GM19452 (cell line): ENCODE data around the gene FLVCR2.

ENCODE experiments used
- ATAC-seq: cut with Tn5 transposase; IDR thresholded peaks from one replicate; pipeline ENCODE4 v1.9.1; 2021; ENCODE audit not compliant: unreplicated experiment

FLVCR2 gene

DNA sequence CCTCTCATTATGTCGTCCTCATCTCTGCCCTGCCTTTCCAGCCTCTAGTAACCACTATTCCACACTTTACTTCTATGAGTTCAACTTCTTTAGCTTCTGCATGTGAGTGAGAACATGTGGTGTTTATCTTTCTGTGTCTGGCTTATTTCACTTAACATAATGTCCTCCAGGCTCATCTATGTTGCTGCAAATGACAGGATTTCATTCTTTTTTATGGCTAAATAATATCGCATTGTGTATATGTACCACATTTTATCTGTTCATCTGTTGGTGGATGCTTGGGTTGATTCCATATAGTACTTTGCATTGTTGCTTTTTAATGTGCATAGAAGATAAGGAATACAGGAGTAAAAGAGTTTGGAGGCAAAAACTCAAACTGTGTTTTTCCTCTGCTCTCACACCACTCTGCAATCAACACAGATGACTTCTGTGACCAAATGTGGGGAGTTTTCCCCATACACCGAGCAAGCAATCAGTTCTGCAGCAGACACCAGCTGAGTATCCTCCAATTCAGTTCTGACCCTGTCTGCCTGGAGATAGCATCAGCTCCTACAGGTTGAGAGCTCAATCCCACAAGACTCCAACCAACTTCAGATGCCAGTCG lies 24.6 kb upstream of the FLVCR2 start:
- no peak for ATAC-seq

DNA sequence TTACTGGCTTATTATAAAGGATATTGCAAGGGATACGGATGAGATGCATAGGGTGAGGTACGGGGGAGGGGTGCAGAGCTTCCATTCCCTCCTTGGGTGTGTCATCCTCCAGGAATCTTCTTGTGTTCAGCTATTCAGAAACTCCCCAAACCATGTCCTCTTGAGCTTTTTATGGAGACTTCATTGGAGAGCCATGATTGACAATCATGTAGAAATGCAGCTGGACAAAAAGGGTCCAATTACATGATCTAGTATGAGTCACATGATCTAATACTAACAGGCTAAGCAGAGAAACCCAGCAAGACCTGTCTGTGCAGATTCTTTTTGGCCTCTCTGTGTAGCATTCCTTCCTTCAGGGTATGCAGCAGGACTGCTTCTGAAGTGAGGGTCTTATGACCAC lies 23.9 kb upstream of the FLVCR2 start:
- no peak for ATAC-seq

DNA sequence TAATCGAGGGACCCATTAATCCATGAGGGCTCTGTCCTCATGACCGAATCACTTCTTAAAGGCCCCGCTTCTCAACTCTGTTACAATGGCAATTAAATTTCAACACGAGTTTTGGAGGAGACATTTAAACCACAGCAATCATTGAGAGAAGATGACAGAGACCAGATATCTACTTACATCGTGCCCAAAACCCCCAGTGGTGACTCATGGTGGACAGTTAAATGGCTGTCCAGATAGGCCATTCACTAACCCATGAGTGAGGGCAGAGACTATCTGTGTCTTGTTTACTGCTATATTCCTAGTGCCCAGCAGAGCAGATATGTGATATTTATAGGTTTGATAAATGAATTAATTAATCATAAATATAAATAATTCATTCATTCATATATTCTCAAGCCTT lies 20.0 kb upstream of the FLVCR2 start:
- no peak for ATAC-seq

DNA sequence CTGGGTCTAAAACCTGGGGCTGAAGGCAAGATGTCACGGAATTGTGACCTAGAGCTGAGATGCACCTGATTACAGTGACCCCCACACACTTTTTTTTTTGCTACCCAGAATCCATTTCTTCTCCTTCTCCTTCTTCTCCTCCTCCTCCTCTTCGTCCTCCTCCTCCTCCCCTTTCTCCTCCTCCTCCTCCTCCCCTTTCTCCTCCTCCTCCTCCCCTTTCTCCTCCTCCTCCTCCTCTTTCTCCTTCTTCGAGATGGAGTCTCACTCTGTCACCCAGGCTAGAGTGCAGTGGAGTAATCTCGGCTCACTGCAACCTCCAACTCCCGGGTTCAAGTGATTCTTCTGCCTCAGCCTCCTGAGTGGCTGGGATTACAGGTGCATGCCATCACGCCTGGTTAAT lies 19.4 kb upstream of the FLVCR2 start:
- no peak for ATAC-seq

DNA sequence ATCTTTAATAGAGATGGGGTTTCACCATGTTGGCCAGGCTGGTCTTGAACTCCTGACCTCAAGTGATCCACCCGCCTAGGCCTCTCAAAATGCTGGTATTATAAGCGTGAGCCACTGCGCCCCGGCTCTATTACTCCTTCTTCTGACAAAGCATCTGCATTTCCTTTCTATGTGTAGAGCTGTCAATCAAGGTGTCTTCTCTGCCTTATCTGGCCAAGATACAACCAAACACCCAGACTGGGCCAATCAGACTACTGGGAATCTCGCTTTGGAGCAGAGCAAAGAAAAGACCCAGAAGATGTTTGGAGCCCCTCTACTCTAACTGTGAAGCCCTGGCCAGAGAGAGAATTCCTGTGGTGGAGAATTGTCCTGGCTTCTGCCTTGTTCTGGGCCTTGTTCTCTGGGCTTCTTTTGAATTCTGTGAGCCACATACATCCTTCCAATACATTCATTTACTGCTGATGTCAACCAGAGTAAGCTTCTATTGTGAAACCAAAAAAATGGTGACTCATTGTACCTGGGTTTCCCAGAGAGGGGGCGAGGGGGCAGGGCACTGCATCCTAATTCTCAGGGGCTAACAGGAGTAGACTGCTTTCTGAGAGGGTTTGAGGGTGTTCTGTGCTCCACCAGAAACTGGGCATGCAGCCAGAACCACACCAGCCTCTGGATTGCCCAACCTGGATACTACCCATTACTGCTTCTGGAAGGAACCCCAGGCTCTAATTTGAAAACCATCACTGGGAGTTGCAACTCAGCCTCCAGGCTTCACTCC lies 18.8 kb upstream of the FLVCR2 start:
- no peak for ATAC-seq

DNA sequence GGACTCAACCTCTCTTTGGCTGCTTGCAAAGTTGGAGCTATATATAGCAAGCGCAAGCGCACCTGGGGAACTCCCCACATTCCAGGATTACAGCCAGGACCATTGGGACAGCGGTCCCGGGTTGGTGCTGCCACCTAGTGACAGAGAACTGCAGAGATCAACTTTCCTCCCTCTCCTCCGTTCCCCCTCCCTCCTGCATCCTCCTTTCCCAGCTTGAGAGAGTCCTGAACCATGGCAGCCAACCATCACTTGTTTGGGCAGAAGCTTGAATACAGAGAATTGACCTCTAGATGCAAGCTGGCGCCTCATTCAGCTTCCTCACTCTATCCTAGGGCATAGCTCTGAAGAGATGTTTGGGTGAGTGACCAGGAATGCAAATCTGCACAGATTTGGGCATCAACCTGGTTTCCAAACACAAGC lies 17.4 kb upstream of the FLVCR2 start:
- ATAC-seq, result no peak

DNA sequence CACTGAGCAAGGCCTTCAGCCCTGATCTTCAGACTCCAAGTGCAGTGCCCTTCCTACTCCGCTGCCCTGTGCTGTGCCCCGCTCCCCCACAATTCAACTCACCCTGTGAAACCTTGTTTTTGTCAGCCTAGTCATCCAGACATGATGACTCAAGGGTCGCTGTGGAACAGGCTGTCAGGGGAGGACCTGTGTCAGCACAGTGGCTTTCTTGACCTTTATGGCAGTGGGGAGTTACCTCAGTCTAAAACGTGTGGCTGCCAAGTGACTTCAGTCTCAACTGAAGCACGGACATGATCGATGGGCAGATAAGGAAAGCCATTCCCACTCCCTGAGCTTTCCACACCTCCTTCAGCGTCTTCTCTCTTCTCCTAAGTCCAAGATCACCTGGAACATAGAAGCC lies 16.3 kb upstream of the FLVCR2 start:
- no peak for ATAC-seq

DNA sequence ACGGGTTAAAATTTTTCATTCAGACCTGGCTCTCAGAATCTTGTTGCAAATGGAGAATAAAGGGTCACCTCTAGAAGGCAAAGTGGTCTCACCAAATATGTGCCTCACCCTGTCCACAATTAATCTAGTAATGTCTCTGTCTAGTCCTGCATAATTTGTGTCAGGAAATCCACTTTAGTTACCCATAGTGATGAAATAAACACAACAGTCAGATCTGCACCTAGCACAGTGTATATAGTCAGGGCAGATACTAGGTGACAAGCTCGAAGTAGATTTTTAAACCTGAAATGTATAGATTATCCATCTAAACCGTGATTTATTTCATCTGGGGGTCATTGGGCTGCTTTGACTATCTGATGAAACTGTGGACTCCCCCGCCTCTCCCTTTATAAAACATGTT lies 15.9 kb upstream of the FLVCR2 start:
- ATAC-seq, result no peak

DNA sequence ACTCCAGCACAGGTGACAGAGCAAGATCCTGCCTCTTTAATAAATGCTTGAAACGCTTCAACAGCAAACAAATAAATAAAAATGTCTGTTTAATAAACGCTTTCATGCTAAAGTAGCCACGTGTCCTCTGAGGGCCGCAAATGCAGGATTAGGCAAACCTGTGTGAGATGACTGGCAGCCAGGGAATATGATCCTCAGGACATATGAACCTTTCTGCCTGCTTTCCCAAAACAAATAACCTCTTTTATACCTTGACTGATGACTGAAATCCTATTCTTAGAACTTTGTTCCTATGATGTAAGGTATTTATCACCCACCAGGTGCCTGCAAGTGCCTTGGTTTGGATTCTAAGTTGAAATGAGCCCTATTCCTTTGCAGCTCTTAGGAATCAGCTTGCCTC lies 14.5 kb upstream of the FLVCR2 start:
- ATAC-seq, result no peak

DNA sequence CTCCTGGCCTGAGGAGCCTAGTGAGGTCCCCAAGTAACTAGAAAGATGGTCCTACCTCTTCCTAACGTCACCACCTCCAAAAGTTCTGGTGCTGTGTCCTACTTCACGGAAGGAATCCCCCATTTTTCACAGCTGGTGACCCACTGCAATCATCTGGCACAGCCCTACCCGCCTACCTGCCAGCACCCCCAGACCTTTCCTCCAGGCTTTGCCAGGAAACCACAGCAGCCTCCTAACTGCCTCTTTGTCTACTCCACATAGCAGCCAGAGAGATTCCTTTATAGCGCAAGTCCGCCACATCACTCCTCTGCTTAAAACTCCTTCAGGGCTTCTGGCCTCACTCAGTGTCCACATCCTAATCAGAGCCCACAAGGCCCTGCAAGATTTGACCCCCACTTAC lies 13.4 kb upstream of the FLVCR2 start:
- no peak for ATAC-seq

DNA sequence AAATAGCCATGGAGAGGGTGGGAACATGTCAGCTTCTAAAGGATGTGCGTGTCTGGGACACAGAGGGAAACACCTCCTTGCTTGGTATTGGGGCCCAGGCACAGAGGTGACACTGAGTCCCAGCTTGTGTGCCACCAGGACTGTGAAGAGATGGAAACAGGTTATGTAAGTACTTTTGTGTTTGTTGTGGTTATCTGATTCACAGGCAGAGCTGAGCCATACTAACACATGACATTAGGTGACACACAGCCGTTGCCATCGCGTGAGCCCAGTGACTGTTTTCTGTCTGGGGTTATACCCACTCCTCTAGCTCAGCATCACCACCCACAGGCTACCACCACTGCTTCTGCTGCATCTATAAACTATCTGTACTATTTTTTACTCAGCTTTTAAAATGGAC lies 12.1 kb upstream of the FLVCR2 start:
- ATAC-seq, result no peak

DNA sequence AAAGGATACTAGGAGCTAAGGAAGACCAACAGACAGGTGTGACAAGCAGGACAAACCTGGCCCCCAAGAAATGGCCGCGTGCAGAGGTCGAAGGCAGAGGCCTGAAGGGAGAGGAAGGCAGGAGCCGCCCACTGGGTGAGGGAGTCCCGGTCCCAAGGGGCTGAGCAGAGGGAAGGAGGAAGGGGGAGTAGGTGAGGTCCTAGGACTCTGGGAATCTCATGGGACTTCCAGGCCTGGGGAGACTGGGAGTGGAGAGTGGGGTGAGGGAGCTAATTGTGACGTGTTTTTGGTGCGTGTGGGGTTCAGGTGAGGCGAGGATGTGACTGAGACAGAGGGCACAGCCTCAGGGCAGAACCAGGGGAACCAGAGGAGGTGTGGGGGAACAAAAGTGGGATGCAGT lies 11.7 kb upstream of the FLVCR2 start:
- no peak for ATAC-seq

DNA sequence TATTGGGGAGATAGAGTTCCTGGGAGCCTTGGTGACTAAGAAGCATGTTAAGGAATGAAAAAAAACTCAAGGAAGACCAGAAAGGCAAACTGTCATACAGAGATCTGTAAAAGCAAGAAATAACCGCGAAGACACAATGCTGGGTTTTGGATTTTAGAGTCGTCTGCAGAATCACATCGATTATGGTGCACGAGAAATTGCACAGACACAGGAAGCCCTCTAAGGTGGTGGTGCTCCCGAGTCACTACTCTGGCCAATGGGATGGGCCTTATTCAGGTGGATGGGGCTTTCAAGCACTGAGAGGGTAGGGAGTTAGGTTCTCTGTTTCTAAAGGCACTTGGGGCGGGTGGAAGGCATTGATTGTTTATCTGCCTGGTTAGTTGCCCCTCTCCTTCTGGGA lies 10.3 kb upstream of the FLVCR2 start:
- ATAC-seq, result no peak

DNA sequence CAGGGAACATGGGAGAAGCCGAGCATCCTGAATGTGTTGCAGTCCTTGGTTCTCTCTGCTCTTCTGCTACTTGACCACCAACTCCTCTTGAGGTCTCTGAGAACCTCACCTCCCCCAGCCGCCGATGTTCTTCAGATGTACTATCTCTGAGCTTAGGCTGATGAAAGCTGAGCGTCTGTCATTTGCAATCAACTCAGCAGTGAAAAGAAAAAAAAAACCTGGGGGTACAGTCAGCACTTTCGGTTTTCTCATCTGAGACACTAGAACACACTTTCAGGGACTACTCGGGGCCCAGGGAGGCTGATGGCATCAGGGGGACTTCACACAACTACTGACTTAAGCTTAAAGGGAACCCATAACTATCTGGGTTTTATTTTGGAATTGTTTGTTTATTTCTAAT lies 9.6 kb upstream of the FLVCR2 start:
- ATAC-seq, result no peak

DNA sequence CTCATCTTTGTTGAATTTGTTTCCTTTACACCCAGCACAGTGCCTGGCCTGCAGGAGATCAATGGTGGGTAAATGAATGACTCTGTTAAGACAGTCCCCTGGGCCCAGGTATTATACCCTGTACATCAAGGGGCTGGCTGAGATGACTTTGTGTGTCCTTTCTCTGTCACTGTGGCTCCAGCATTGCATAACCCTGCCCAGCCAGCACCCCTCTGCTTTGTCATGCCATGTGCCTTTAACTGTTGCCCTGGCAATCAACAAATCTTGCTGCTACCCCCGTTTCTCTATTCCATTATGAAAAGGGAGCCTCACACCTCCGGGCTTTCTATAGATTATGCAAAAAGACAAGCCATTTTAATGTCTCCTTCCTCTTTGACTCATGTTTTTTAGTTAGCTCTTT lies 7.6 kb upstream of the FLVCR2 start:
- ATAC-seq, result no peak

DNA sequence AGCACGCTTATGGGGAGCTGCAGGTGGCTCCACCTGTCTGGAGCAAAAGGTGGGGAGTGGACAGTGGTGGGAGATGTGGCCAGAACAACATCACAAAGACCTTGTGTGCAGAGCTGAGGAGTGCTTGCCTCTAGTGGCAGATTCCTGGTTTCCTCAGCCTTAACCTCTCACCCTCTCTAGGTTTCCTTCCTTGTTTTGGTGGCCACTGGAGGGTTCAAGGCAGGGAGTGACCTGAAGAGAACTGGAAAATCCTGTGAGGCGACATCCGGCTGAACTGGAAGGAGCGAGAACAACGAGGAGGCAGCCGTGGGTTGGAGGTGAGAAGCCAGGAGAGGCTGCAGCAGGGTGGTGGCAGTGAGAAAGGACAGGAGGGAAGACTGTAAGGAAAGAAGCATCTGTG lies 6.3 kb upstream of the FLVCR2 start:
- ATAC-seq, result no peak

DNA sequence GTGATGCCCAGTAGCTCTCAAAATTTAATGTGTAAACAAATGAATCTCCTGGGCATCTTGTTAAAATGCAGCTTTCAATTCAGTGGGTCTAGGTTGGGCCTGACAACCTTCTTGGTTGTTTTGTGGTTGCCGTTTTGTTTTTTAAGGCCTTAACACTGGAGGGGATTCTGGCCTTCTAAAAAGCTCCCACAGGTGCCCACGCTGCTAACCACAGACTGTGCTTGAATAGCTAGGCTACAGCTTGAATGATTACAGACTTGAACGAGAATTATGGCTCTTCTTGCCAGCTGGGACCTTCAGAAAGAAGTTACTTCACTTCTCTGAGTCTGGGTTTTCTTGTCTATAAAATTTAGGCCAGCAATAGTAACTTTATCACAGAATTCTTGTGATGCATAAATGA lies 1.3 kb upstream of the FLVCR2 start:
- ATAC-seq, result no peak

DNA sequence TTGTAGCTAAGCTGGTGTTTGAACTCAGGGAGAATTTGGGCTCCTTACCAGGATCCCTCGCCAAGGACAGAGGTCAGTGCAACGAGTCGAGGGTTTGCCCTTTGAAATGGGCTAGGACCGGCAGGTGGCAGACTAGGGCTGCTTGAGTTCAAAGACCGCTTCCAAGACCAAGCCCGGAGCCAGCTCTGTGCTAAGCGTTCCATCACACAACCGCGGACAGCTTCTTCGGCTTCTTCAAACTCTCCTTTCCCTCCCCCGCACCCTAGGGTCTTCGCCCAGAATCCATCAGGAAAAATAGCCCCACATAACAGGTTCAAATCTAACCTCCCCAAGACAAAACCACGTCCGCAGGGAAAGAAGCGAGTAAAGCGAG lies 705 bp upstream of the FLVCR2 start:
- ATAC-seq, result peak; percentile 92

DNA sequence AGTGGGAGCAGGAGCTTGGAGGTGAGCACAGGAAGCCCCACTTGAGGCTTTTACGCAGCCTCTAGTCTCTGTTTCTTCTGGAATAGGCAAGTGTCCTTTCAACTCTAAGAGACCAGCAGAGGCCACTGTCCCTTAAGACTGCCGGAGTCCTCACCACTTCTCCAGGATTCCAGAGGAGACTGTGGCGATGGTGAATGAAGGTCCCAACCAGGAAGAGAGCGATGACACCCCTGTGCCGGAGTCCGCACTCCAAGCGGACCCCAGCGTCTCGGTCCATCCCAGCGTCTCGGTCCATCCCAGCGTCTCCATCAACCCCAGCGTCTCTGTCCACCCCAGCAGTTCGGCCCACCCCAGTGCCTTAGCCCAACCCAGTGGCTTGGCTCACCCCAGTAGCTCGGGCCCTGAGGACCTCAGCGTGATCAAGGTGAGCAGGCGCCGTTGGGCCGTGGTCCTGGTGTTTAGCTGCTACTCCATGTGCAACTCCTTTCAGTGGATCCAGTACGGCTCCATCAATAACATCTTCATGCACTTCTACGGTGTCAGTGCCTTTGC lies 442 bp downstream of the FLVCR2 start:
- ATAC-seq, result no peak

DNA sequence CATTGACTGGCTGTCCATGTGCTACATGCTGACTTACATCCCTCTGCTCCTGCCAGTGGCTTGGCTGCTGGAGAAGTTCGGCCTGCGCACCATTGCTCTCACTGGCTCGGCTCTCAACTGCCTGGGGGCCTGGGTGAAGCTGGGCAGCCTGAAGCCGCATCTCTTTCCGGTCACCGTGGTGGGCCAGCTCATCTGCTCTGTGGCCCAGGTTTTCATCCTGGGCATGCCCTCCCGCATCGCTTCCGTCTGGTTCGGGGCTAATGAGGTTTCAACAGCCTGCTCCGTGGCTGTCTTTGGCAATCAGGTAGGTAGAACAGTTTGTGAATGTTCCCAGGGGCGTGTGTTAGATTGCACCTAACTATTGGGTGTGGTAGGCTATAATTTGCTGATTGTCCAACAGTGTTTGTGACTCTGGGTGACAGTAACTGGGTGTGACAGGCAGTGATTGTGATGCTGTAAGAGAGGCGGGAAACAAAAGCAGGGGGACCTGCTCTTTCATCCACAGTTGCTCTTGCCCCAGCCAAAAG lies 981 bp downstream of the FLVCR2 start:
- ATAC-seq, result no peak

DNA sequence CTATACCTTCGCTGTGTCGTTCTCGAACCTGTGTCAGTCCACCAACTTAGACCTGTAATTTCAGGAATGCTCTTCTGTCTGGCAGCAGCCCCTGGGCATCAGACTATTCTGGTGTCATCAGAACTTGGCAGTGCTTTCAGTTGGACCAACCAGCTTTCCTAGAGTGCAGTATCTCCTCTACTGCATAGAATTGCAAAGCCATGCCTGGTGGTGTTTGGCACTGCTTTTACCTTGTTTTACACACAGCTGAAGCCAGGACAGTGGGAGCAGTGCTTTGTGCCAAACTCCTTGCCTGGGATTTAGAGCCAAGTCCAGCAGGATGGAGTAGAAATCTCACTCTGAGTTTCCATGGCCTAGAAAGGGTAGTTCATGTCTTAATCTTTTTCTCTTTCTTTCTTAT lies 1.5 kb downstream of the FLVCR2 start:
- ATAC-seq, result no peak

DNA sequence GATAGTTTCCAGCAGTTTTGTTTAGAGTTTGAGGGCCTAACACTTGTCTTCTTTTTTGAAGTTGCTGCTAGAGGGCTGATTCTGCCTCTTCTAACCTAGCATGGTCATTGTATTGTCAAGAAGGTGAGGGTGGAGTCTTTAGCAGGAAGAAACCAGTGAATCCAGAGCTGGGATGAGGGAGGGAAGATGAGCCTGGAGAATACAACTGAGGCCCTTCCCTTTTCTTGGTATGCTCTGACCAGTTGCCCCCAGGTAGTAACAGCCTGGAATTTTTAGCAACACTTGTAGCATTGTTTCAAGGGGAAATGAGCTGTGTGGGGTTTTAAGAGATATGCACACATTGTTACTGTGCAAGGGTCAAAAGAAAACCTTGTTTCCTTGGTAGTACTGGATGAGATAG lies 9.0 kb downstream of the FLVCR2 start:
- no peak for ATAC-seq

DNA sequence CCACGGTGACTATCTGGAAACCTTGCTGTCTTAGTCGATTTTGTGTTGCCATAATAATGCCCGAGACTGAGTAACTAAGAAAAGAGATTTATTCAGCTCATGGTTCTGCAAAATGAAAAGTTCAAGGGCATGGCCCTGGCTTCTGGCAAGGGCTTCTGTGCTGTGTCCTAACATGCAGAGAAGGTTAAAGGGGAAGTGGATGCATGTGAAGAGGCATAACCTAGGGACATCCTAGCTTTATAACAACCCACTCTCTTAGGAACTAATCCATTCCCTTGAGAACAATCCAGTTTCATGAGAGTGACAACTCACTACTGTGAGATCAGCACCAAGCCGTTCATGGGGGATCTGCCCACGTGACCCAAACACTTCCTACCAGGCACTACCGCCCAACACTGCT lies 11.5 kb downstream of the FLVCR2 start:
- no peak for ATAC-seq
